Duodenal mucosa (tissue), 2 donors: ENCODE measurements around the gene STXBP1.
"Not testable (repeated sequence)": the region's sequence is repeated elsewhere in the genome, so short reads cannot be mapped to it uniquely, and the experiment has no call there.

Source experiments
- H3K27ac ChIP-seq: one replicate; pipeline ENCODE4 v1.7.0; 2013; ENCODE audit warnings: low read depth, low read length
- H3K27me3 ChIP-seq, 2 donors: one replicate each; pipeline ENCODE4 v1.7.0; 2013; ENCODE audit warnings: low read length in 2 of 2, control low read depth in 1 of 2; ENCODE audit not compliant: insufficient read depth in 2 of 2, control insufficient read depth in 1 of 2
- H3K36me3 ChIP-seq, 2 donors: one replicate each; pipeline ENCODE4 v1.7.0; 2013; ENCODE audit warnings: low read length in 2 of 2, control low read depth in 1 of 2; ENCODE audit not compliant: insufficient read depth in 2 of 2, control insufficient read depth in 1 of 2
- H3K4me1 ChIP-seq, 2 donors: one replicate each; pipeline ENCODE4 v1.7.0; 2013; ENCODE audit warnings: low read length in 2 of 2, control low read depth in 1 of 2; ENCODE audit not compliant: insufficient read depth in 2 of 2, control insufficient read depth in 1 of 2
- H3K4me3 ChIP-seq, 2 donors: one replicate each; pipeline ENCODE4 v1.7.0; 2013; ENCODE audit warnings: low read length in 2 of 2, low read depth in 1 of 2
- H3K9ac ChIP-seq, 2 donors: one replicate each; pipeline ENCODE4 v1.7.0; 2013; ENCODE audit warnings: low read length in 2 of 2, low read depth in 1 of 2
- H3K9me3 ChIP-seq, 2 donors: one replicate each; pipeline ENCODE4 v1.7.0; 2013; ENCODE audit warnings: low read length in 2 of 2, control low read depth in 1 of 2; ENCODE audit not compliant: control insufficient read depth in 1 of 2

The STXBP1 gene

GRCh38 chr9:127568971-127569885 is 42.8 kb upstream of the STXBP1 start:
- Histone ChIP-seq H3K36me3 (peaks cover 0 to 7% of the 10 kb centered on the region in 2 donors), H3K4me1 (peaks cover 34 to 45% of the 10 kb centered on the region in 2 donors), H3K27ac (peak overlapping the region; percentile 90), H3K9ac (peak overlapping the region; percentile 71 to 92), H3K27me3 (no peaks in the 10 kb centered on the region), H3K9me3 (no peaks in the 10 kb centered on the region), H3K4me3 (peak overlapping the region; percentile 79 to 84)

DNA sequence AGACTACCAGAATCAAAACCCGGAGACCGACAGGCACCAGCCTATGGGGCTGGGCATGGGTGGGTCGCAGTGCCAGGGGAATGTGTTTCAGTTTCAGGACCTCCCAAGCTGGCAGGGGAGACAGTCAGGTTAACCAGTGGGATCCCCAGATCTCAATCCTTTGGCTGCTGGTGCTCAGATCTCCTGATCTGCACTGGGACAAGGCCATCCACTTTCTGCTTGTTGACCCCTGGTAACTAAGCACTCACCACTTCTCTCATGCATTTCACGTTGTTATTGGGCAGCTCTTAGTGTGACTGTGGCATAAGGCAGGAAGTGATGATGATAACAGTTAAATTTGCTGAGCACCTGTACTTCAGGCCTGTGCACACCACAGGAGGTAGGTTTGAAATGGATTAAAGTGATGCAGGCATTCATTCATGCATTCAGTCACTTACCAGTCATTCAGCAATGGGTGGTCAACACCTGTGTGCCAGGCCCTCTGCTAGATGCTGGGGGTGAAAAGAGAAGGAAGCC is 42.1 kb upstream of the STXBP1 start:
- peaks cover 41 to 50% of the 10 kb centered on the region in 2 donors for H3K4me1 ChIP-seq
- peaks cover 0 to 5% of the 10 kb centered on the region in 2 donors for H3K36me3 ChIP-seq
- peak overlapping the region; percentile 74 to 76 for H3K4me3 ChIP-seq
- H3K27me3 ChIP-seq: no peaks in the 10 kb centered on the region
- H3K27ac ChIP-seq: peak overlapping the region; percentile 90
- H3K9me3 ChIP-seq: no peaks in the 10 kb centered on the region
- peak overlapping the region; percentile 56 to 71 for H3K9ac ChIP-seq

DNA sequence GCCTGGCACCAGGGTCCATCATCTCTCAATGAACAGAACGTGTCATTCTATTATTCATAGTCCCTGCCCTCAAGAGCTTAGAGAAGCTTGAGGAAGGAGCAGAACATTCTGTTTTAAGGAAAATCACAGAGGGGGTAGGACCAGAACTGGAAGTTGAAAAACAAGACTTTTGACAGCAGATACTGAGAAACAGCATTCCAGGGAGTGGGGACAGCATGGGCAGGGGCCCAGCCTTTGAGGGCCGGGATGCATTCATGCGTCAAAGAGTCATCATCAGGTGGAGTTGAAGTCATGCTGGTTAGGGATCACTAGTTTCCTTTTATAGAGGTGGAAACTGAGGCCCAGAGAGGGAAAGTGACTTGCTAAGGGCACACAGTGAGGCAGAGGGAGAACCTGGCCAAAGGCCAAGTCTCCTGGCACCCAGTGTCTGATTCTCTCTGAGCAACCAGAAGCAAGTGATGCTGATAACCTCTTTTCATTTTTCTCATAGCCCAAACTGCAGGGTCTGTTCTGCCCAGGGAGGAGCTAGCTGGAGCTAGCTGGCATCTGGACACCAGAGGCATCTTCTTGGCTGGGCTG is 41.5 kb upstream of the STXBP1 start:
- H3K9ac ChIP-seq: peak overlapping the region in 1 of 2 donors; percentile 71
- no peaks in the 10 kb centered on the region for H3K36me3 ChIP-seq
- H3K27ac ChIP-seq: peak overlapping the region; percentile 13
- H3K27me3 ChIP-seq: no peaks in the 10 kb centered on the region
- no peak overlapping the region for H3K4me3 ChIP-seq
- peaks cover 44 to 48% of the 10 kb centered on the region in 2 donors for H3K4me1 ChIP-seq
- H3K9me3 ChIP-seq: no peaks in the 10 kb centered on the region

DNA sequence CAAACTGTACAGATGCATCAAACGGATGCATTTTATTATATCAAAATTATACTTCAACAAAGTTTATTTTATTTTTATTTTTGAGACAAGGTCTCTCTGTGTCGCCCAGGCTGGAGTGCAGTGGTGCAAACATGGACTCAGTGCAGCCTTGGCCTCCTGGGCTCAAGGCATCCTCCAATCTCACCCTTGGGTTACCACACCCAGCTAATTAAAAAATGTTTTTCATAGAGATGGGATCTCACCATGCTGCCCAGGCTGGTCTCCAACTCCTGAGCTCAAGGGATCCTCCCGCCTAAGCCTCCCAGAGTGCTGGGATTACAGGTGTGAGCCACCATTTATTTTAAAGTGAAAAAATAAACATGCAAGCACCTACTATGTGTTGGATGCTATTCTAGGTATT is 40.1 kb upstream of the STXBP1 start:
- no peak overlapping the region for H3K27ac ChIP-seq
- no peaks in the 10 kb centered on the region for H3K36me3 ChIP-seq
- no peak overlapping the region for H3K4me3 ChIP-seq
- H3K9ac ChIP-seq: no peak overlapping the region
- no peaks in the 10 kb centered on the region for H3K9me3 ChIP-seq
- H3K27me3 ChIP-seq: no peaks in the 10 kb centered on the region
- H3K4me1 ChIP-seq: peaks cover 44 to 46% of the 10 kb centered on the region in 2 donors

- H3K36me3 ChIP-seq: no peaks in the 10 kb centered on the region
- peak overlapping the region; percentile 79 for H3K27ac ChIP-seq
- H3K9ac ChIP-seq: peak overlapping the region; percentile 20 to 22
- H3K27me3 ChIP-seq: no peaks in the 10 kb centered on the region
- peaks cover 40 to 43% of the 10 kb centered on the region in 2 donors for H3K4me1 ChIP-seq
- no peaks in the 10 kb centered on the region for H3K9me3 ChIP-seq
- H3K4me3 ChIP-seq: no peak overlapping the region
Measured at GRCh38 chr9:127572961-127573721, 38.9 kb upstream of the STXBP1 start.

GRCh38 chr9:127574072-127574993 is 37.7 kb upstream of the STXBP1 start:
- H3K27ac ChIP-seq: peak overlapping the region; percentile 25
- H3K4me3 ChIP-seq: no peak overlapping the region
- peak overlapping the region in 1 of 2 donors; percentile 9 for H3K9ac ChIP-seq
- H3K36me3 ChIP-seq: no peaks in the 10 kb centered on the region
- H3K4me1 ChIP-seq: peaks cover 48 to 51% of the 10 kb centered on the region in 2 donors
- H3K27me3 ChIP-seq: no peaks in the 10 kb centered on the region
- H3K9me3 ChIP-seq: no peaks in the 10 kb centered on the region

GRCh38 chr9:127575875-127576778 is 36.0 kb upstream of the STXBP1 start:
- peaks cover 39 to 42% of the 10 kb centered on the region in 2 donors for H3K4me1 ChIP-seq
- H3K9me3 ChIP-seq: no peaks in the 10 kb centered on the region
- no peaks in the 10 kb centered on the region for H3K27me3 ChIP-seq
- no peak overlapping the region for H3K27ac ChIP-seq
- no peak overlapping the region for H3K9ac ChIP-seq
- no peak overlapping the region for H3K4me3 ChIP-seq
- no peaks in the 10 kb centered on the region for H3K36me3 ChIP-seq

- not testable (repeated sequence) for H3K9me3 ChIP-seq, H3K27ac ChIP-seq, H3K9ac ChIP-seq, H3K36me3 ChIP-seq, H3K27me3 ChIP-seq, H3K4me3 ChIP-seq
- H3K4me1 ChIP-seq: peaks cover 39 to 42% of the 10 kb centered on the region in 2 donors
Measured at GRCh38 chr9:127577194-127577593, 34.9 kb upstream of the STXBP1 start.
